GM19395 (cell line): ENCODE measurements around the gene REN.

Experiments
- ATAC-seq: cut with Tn5 transposase; IDR thresholded peaks from one replicate; pipeline ENCODE4 v1.9.1; 2021; ENCODE audit warnings: mild to moderate bottlenecking, moderate library complexity; ENCODE audit not compliant: unreplicated experiment

Gene REN

GRCh38 chr1:204154568-204155255, 11.4 kb downstream of the REN start:
- ATAC-seq, result no peak

- no peak for ATAC-seq
These were observed 12.5 kb downstream of the REN start for GRCh38 chr1:204153667-204154066.

- ATAC-seq, result no peak
These were observed 13.7 kb downstream of the REN start for GRCh38 chr1:204152310-204153044.

- ATAC-seq, result no peak
These were observed 14.4 kb downstream of the REN start, which contains the start of gene ETNK2 for GRCh38 chr1:204151552-204152309. Gene ETNK2, minus strand, starts transcription at chr1:204152044. Its CDS starts 192 bp downstream, at chr1:204151852.

- ATAC-seq, result no peak
These were observed 15.2 kb downstream of the REN start for GRCh38 chr1:204150702-204151551.

GRCh38 chr1:204149635-204150565, 16.2 kb downstream of the REN start:
- ATAC-seq, result no peak

GRCh38 chr1:204149107-204149506, 17.0 kb downstream of the REN start:
- ATAC-seq, result no peak

- ATAC-seq, result no peak
These were observed 18.4 kb downstream of the REN start for GRCh38 chr1:204147406-204148383.

GRCh38 chr1:204146965-204147364, 19.2 kb downstream of the REN start:
- ATAC-seq, result no peak

GRCh38 chr1:204146309-204146708, 19.8 kb downstream of the REN start:
- ATAC-seq, result no peak

GRCh38 chr1:204145033-204145504, 21.1 kb downstream of the REN start:
- ATAC-seq, result no peak

GRCh38 chr1:204143276-204144041, 22.7 kb downstream of the REN start:
- no peak for ATAC-seq

GRCh38 chr1:204142032-204142974, 23.8 kb downstream of the REN start:
- ATAC-seq, result no peak

- no peak for ATAC-seq
These were observed 25.0 kb downstream of the REN start for GRCh38 chr1:204141131-204141530.

- ATAC-seq, result no peak
These were observed 26.2 kb downstream of the REN start for GRCh38 chr1:204139952-204140351.

GRCh38 chr1:204139088-204139487, 27.0 kb downstream of the REN start:
- no peak for ATAC-seq
